ENCODE results near the gene TSPAN17.

TSPAN17 gene

GRCh38 chr5:176606875-176607274 is 40.4 kb upstream of the TSPAN17 start:
- no peaks in the 10 kb centered on the region for H3K9me3 ChIP-seq

GRCh38 chr5:176608142-176608705 is 39.1 kb upstream of the TSPAN17 start:
- H3K9me3 ChIP-seq: no peaks in the 10 kb centered on the region
- no peak overlapping the region for H3K27ac ChIP-seq
- H3K4me3 ChIP-seq (ENCODE audit: low read depth in 1 of 2, low read length in 1 of 2): no peak overlapping the region
- peaks cover 0 to 10% of the 10 kb centered on the region in 2 experiments for H3K4me1 ChIP-seq (ENCODE audit: control insufficient read depth in 1 of 2, insufficient read depth in 1 of 2, low read depth in 1 of 2, low read length in 1 of 2)
- H3K27me3 ChIP-seq: peaks cover 99% of the 10 kb centered on the region
- H3K36me3 ChIP-seq: no peaks in the 10 kb centered on the region
- no peak for TF ChIP-seq CTCF (IDR thresholded peaks at IDR 0.05)

More at GRCh38 chr5:176606875-176607274, 40.4 kb upstream of the TSPAN17 start:
- no peaks in the 10 kb centered on the region for H3K36me3 ChIP-seq
- no peak for TF ChIP-seq CTCF (IDR thresholded peaks at IDR 0.05)
- H3K4me1 ChIP-seq (ENCODE audit: control insufficient read depth in 1 of 2, insufficient read depth in 1 of 2, low read depth in 1 of 2, low read length in 1 of 2): peaks cover 0 to 10% of the 10 kb centered on the region in 2 experiments
- no peak overlapping the region for H3K4me3 ChIP-seq (ENCODE audit: low read depth in 1 of 2, low read length in 1 of 2)
- H3K27me3 ChIP-seq: peaks cover 99% of the 10 kb centered on the region
- H3K27ac ChIP-seq: no peak overlapping the region

DNA sequence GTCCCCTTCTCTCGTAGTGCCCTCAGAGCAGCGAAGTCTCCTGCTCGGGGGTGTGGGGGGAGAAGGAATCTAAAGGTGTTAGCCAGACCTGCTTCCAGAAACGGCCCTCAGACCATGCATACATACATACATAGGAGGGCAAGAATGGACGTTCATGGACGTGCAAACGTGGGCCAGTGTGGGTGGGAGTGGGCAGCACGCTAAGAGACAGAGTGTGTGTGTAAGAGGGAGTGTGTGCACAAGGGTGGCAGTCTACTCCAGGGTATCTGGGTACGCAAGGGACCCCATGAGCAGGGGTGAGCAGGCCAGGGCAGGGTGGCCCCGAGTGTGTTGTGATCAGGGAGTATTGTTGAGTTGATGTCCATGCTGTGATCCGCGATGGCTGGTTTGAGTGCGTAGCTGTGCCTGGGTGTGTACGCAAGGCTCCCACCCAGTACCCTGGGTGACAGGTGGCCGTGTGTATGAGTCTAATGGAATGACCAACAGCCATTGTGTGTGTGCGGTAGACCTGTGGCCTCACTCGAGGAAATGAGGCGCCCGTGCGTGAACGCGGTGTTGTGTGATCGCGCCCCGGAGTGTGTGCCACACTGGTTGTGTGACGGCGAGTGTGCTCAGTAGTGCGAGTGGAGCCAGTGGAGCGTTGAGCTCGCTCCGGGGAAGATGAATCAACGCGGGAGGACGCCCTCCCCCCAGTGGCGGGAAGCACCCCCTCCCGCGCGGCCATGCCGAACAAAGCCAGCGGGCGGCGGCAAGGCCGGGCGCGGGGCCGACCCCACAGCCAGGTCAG is 38.2 kb upstream of the TSPAN17 start:
- no peaks in the 10 kb centered on the region for H3K36me3 ChIP-seq
- H3K4me1 ChIP-seq (ENCODE audit: control insufficient read depth in 1 of 2, insufficient read depth in 1 of 2, low read depth in 1 of 2, low read length in 1 of 2): peaks cover 0 to 10% of the 10 kb centered on the region in 2 experiments
- peak overlapping the region; percentile 4 to 78 for H3K4me3 ChIP-seq (ENCODE audit: low read depth in 1 of 2, low read length in 1 of 2)
- no peak for TF ChIP-seq CTCF (IDR thresholded peaks at IDR 0.05)
- peaks cover 100% of the 10 kb centered on the region for H3K27me3 ChIP-seq
- H3K27ac ChIP-seq: no peak overlapping the region
- no peaks in the 10 kb centered on the region for H3K9me3 ChIP-seq

DNA sequence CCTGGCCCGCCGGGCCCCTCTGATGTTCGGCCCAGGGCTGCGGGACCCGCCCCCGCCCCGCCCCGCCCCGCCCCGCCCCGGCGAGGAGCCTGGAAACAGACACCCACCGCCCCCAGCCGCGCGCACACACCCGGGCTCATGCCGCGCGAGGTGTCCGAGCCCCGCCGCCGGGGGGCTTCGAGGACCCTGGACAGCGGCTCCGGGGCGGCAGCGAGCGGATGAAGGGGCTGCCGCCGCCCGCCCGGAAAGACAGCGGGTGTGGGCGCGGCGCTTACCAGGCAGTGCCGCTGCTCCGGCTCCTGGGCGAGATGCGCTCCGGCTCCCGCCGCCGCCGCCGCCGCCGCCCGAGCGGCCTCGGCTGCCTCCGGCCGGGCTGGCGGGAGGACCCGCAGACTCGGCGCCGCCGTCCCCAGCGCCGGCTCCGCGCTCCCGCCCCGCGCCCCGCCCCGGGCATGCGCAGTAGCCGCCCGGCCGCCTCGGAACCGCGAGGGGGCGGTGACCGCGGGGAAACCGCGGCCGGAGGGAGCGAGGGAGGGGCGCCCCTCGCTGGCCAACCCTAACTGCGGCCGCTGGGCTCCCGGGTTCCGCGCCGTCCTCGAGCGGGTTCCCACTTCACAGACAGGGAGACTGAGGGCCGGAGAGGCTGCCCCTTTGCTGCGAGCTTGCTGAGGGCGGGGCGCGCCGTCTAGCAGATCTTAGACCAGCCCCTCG is 37.4 kb upstream of the TSPAN17 start, which contains the start of gene GPRIN1:
GPRIN1 (minus strand) TSS at position 433 of the 711 bp plus-strand sequence. CDS start 10,322 bp downstream, outside the sequence.
- no peaks in the 10 kb centered on the region for H3K36me3 ChIP-seq
- no peak for TF ChIP-seq CTCF (IDR thresholded peaks at IDR 0.05)
- no peak within 1 kb of the TSS for H3K27ac ChIP-seq
- peak within 1 kb of the TSS; percentile 54 to 78 for H3K4me3 ChIP-seq (ENCODE audit: low read depth in 1 of 2, low read length in 1 of 2)
- no peaks in the 10 kb centered on the region for H3K9me3 ChIP-seq
- H3K4me1 ChIP-seq (ENCODE audit: control insufficient read depth in 1 of 2, insufficient read depth in 1 of 2, low read depth in 1 of 2, low read length in 1 of 2): peaks cover 0 to 10% of the 10 kb centered on the region in 2 experiments
- peaks cover 99% of the 10 kb centered on the region for H3K27me3 ChIP-seq

DNA sequence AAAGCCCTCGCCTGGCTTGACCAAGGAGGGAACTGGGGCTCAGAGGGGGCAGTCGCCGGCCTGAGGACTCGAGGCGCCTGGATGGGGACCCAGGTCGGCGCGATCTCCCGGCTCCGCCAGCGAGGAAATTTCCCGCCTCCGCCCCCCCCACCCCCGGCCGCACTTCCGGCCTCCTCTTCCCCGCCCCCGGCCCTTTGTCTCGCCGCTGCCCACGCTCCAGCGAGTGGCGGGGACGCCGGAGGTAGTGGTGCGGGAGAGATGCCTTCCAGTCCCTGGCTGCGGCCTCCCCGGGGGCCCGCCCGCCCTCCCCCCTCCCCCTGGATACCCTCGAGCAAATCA is 36.9 kb upstream of the TSPAN17 start:
- H3K4me3 ChIP-seq (ENCODE audit: low read depth in 1 of 2, low read length in 1 of 2): peak overlapping the region; percentile 54 to 78
- H3K4me1 ChIP-seq (ENCODE audit: control insufficient read depth in 1 of 2, insufficient read depth in 1 of 2, low read depth in 1 of 2, low read length in 1 of 2): peaks cover 0 to 10% of the 10 kb centered on the region in 2 experiments
- H3K36me3 ChIP-seq: no peaks in the 10 kb centered on the region
- peaks cover 99% of the 10 kb centered on the region for H3K27me3 ChIP-seq
- no peak for TF ChIP-seq CTCF (IDR thresholded peaks at IDR 0.05)
- H3K27ac ChIP-seq: no peak overlapping the region
- H3K9me3 ChIP-seq: no peaks in the 10 kb centered on the region

Data from neutrophil (primary cell).